ENCODE data around the gene TTLL12. TPM values are rescaled to one million over a fixed set of nuclear protein-coding genes. Genes with fewer than 3 reads are reported as not detected.

TTLL12 gene
- total RNA-seq, result 83.5 TPM

GRCh38 chr22:43186272-43187170 lies at the start of gene TTLL12:
TTLL12 (minus strand) TSS chr22:43187134; CDS start chr22:43187069, 65 bp downstream.
- peak; percentile 38 to 64 (median 64) for DNase-seq (ENCODE audit: low read depth in 2 of 3, low spot score in 2 of 3)

GRCh38 chr22:43235445-43236409 lies 48.8 kb upstream of the TTLL12 start:
- DNase-seq (ENCODE audit: low read depth in 2 of 3, low spot score in 2 of 3), result no peak

- DNase-seq (ENCODE audit: low read depth in 2 of 3, low spot score in 2 of 3), result no peak
Observed at GRCh38 chr22:43234264-43234988, 47.5 kb upstream of the TTLL12 start.

GRCh38 chr22:43233529-43233928 lies 46.6 kb upstream of the TTLL12 start:
- DNase-seq (ENCODE audit: low read depth in 2 of 3, low spot score in 2 of 3), result no peak

GRCh38 chr22:43232445-43232844 lies 45.5 kb upstream of the TTLL12 start:
- no peak for DNase-seq (ENCODE audit: low read depth in 2 of 3, low spot score in 2 of 3)

- no peak for DNase-seq (ENCODE audit: low read depth in 2 of 3, low spot score in 2 of 3)
Observed at GRCh38 chr22:43231724-43232034, 44.7 kb upstream of the TTLL12 start.

GRCh38 chr22:43230971-43231723 lies 44.2 kb upstream of the TTLL12 start:
- DNase-seq (ENCODE audit: low read depth in 2 of 3, low spot score in 2 of 3), result peak; percentile 32 to 81 (median 74)

- no peak for DNase-seq (ENCODE audit: low read depth in 2 of 3, low spot score in 2 of 3)
Observed at GRCh38 chr22:43230571-43230970, 43.6 kb upstream of the TTLL12 start.

- DNase-seq (ENCODE audit: low read depth in 2 of 3, low spot score in 2 of 3), result no peak
Observed at GRCh38 chr22:43228863-43229262, 41.9 kb upstream of the TTLL12 start.

GRCh38 chr22:43228330-43228729 lies 41.4 kb upstream of the TTLL12 start:
- DNase-seq (ENCODE audit: low read depth in 2 of 3, low spot score in 2 of 3), result peak in 2 of 3 donors; percentile 47 to 57

GRCh38 chr22:43227239-43227630 lies 40.3 kb upstream of the TTLL12 start:
- no peak for DNase-seq (ENCODE audit: low read depth in 2 of 3, low spot score in 2 of 3)

- DNase-seq (ENCODE audit: low read depth in 2 of 3, low spot score in 2 of 3), result peak in 1 of 3 donors; percentile 31
Observed at GRCh38 chr22:43226377-43227238, 39.7 kb upstream of the TTLL12 start.

- no peak for DNase-seq (ENCODE audit: low read depth in 2 of 3, low spot score in 2 of 3)
Observed at GRCh38 chr22:43225609-43226008, 38.7 kb upstream of the TTLL12 start.

- no peak for DNase-seq (ENCODE audit: low read depth in 2 of 3, low spot score in 2 of 3)
Observed at GRCh38 chr22:43222987-43223386, 36.1 kb upstream of the TTLL12 start.

GRCh38 chr22:43222262-43222661 lies 35.3 kb upstream of the TTLL12 start:
- no peak for DNase-seq (ENCODE audit: low read depth in 2 of 3, low spot score in 2 of 3)

- DNase-seq (ENCODE audit: low read depth in 2 of 3, low spot score in 2 of 3), result no peak
Observed at GRCh38 chr22:43220625-43221380, 33.9 kb upstream of the TTLL12 start.

- no peak for DNase-seq (ENCODE audit: low read depth in 2 of 3, low spot score in 2 of 3)
Observed at GRCh38 chr22:43218786-43219185, 31.9 kb upstream of the TTLL12 start.

GRCh38 chr22:43217285-43218030 lies 30.5 kb upstream of the TTLL12 start:
- DNase-seq (ENCODE audit: low read depth in 2 of 3, low spot score in 2 of 3), result no peak

All from hematopoietic multipotent progenitor cell (in vitro differentiated cells).